Right lobe of liver (tissue), 4 donors: ENCODE measurements around the gene DNAL1.

Experiments used
- POLR2A ChIP-seq: fragments of 450-650 bp; IDR thresholded peaks from one replicate; pipeline ENCODE4 v1.6.1; 2017; ENCODE audit warnings: antibody characterized with exemption, mild to moderate bottlenecking
- TF ChIP-seq, protein P1 (sequence below), 4 donors: fragments of 200-600 bp in 3 of 4; fragments of 450-650 bp in 1 of 4; IDR thresholded peaks; one replicate each; pipeline versions ENCODE4 v1.5.1 to v1.8.0; 2016 to 2022; ENCODE audit warnings: antibody characterized with exemption in 4 of 4, mild to moderate bottlenecking in 2 of 4
- donor health status: DM: no; HTN: no; CAD: no.
- donor health status: DM: no; HTN: no; CAD: no.
- donor health status: DM: no; HTN: yes; CAD: no.

- TF ChIP-seq, protein P1, sequence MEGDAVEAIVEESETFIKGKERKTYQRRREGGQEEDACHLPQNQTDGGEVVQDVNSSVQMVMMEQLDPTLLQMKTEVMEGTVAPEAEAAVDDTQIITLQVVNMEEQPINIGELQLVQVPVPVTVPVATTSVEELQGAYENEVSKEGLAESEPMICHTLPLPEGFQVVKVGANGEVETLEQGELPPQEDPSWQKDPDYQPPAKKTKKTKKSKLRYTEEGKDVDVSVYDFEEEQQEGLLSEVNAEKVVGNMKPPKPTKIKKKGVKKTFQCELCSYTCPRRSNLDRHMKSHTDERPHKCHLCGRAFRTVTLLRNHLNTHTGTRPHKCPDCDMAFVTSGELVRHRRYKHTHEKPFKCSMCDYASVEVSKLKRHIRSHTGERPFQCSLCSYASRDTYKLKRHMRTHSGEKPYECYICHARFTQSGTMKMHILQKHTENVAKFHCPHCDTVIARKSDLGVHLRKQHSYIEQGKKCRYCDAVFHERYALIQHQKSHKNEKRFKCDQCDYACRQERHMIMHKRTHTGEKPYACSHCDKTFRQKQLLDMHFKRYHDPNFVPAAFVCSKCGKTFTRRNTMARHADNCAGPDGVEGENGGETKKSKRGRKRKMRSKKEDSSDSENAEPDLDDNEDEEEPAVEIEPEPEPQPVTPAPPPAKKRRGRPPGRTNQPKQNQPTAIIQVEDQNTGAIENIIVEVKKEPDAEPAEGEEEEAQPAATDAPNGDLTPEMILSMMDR (IDR thresholded peaks at IDR 0.05) = no peak
- TF ChIP-seq POLR2A = no peak
Measured at GRCh38 chr14:73739899-73740617, 95.3 kb downstream of the DNAL1 start.
